Adrenal gland (tissue), 5 donors: ENCODE data around the gene SLC5A10.

ENCODE experiments used
- CTCF ChIP-seq, 6 experiments: fragments of 450-650 bp in 4 of 6; fragments of 200-600 bp in 2 of 6; sonication (generic) in 1 of 6; IDR thresholded peaks; 1 replicate in 5 of 6; 2 replicates in 1 of 6; pipeline versions ENCODE4 v1.5.1 to v1.8.0; 2016 to 2021; ENCODE audit warnings: antibody characterized with exemption in 6 of 6, mild to moderate bottlenecking in 2 of 6, moderate library complexity in 1 of 6
- POLR2A ChIP-seq, 2 donors: fragments of 450-650 bp; IDR thresholded peaks; one replicate each; pipeline ENCODE4 v1.6.1; 2017; ENCODE audit warnings: antibody characterized with exemption in 2 of 2, mild to moderate bottlenecking in 2 of 2, moderate library complexity in 1 of 2
- donor health status: DM: no; HTN: no; CAD: no.

- no peak for TF ChIP-seq CTCF (IDR thresholded peaks at IDR 0.05)
- no peak for TF ChIP-seq POLR2A (IDR thresholded peaks at IDR 0.05)
These were observed 54.7 kb downstream of the SLC5A10 start for GRCh38 chr17:19006698-19007097.
